DND-41 (cell line): Measurements from ENCODE around the gene RALA.

Experiments used
- ATAC-seq: fragments of 200-7000 bp; cut with Tn5 transposase; 3 replicates; pipeline ENCODE4 v1.9.1; 2021; ENCODE audit warnings: low read depth; ENCODE audit not compliant: insufficient read depth
- DNase-seq: peaks from one replicate; pipeline ENCODE4 v3.0.0-alpha.2; 2020
- H2AFZ ChIP-seq: 2 replicates; pipeline ENCODE4 v1.6.0; 2012; ENCODE audit warnings: low read depth, low read length
- H3K27ac ChIP-seq: 2 replicates; pipeline ENCODE4 v1.5.1; 2012; ENCODE audit warnings: low read length, inconsistent platforms
- H3K27me3 ChIP-seq: fragments of 200-600 bp; sonication (generic); 2 replicates; pipeline ENCODE4 v1.6.0; 2012; ENCODE audit warnings: low read length, mild to moderate bottlenecking, inconsistent platforms; ENCODE audit not compliant: insufficient read depth, poor library complexity
- H3K36me3 ChIP-seq: 2 replicates; pipeline ENCODE4 v1.5.1; 2012; ENCODE audit warnings: low read length, inconsistent platforms; ENCODE audit not compliant: insufficient read depth
- H3K4me1 ChIP-seq: 2 replicates; pipeline ENCODE4 v1.5.1; 2012; ENCODE audit warnings: mild to moderate bottlenecking, low read length; ENCODE audit not compliant: insufficient read depth
- H3K4me2 ChIP-seq: 2 replicates; pipeline ENCODE4 v1.6.0; 2012; ENCODE audit warnings: mild to moderate bottlenecking, moderate library complexity, low read length, inconsistent platforms; ENCODE audit not compliant: insufficient read depth
- H3K4me3 ChIP-seq, 2 experiments: fragments of 200-600 bp in 1 of 2; shearing (Covaris generic) in 1 of 2; 2 replicates each; pipeline ENCODE4 v1.5.1; 2012 to 2016; ENCODE audit warnings: inconsistent platforms in 2 of 2, low read length in 2 of 2, mild to moderate bottlenecking in 2 of 2, low read depth in 1 of 2, moderate library complexity in 1 of 2
- H3K79me2 ChIP-seq: 2 replicates; pipeline ENCODE4 v1.6.0; 2012; ENCODE audit warnings: low read length, inconsistent platforms; ENCODE audit not compliant: insufficient read depth
- H3K9ac ChIP-seq: 2 replicates; pipeline ENCODE4 v1.6.0; 2012; ENCODE audit warnings: low read depth, mild to moderate bottlenecking, inconsistent platforms, low read length, moderate library complexity
- H3K9me3 ChIP-seq: 2 replicates; pipeline ENCODE4 v1.5.1; 2012; ENCODE audit warnings: low read length, moderate library complexity, mild to moderate bottlenecking, inconsistent platforms; ENCODE audit not compliant: insufficient read depth, severe bottlenecking
- H4K20me1 ChIP-seq: 2 replicates; pipeline ENCODE4 v1.6.0; 2012; ENCODE audit warnings: low read length; ENCODE audit not compliant: insufficient read depth
- CTCF ChIP-seq: IDR thresholded peaks from 2 replicates; pipeline ENCODE4 v1.5.1; 2012; ENCODE audit warnings: borderline replicate concordance, low read length, moderate library complexity, mild to moderate bottlenecking; ENCODE audit not compliant: poor library complexity, severe bottlenecking; ENCODE audit errors: extremely low read depth
- EZH2 ChIP-seq: IDR thresholded peaks from 3 replicates; pipeline ENCODE4 v1.6.1; 2012; ENCODE audit warnings: borderline replicate concordance, low read depth, mild to moderate bottlenecking, moderate library complexity, low read length, inconsistent platforms; ENCODE audit not compliant: severe bottlenecking

The RALA gene

GRCh38 chr7:39592586-39592985 lies 30.8 kb upstream of the RALA start:
- Histone ChIP-seq H3K4me3 (no peak overlapping the region), H3K27me3 (no peaks in the 10 kb centered on the region), H3K4me2 (no peak overlapping the region), H4K20me1 (no peaks in the 10 kb centered on the region), H3K9ac (no peak overlapping the region), H3K4me1 (peaks cover 24% of the 10 kb centered on the region), H3K9me3 (no peaks in the 10 kb centered on the region), H2AFZ (no peak overlapping the region), H3K27ac (no peak overlapping the region), H3K36me3 (no peaks in the 10 kb centered on the region), H3K79me2 (no peaks in the 10 kb centered on the region)
- no peak for DNase-seq
- TF ChIP-seq EZH2: no peak
- TF ChIP-seq CTCF: no peak
- no peak for ATAC-seq

GRCh38 chr7:39594988-39595620 lies 28.3 kb upstream of the RALA start:
- Histone ChIP-seq H3K4me3 (no peak overlapping the region), H2AFZ (no peak overlapping the region), H3K27ac (no peak overlapping the region), H3K36me3 (no peaks in the 10 kb centered on the region), H3K4me2 (no peak overlapping the region), H3K9ac (no peak overlapping the region), H4K20me1 (no peaks in the 10 kb centered on the region), H3K79me2 (no peaks in the 10 kb centered on the region), H3K9me3 (no peaks in the 10 kb centered on the region), H3K4me1 (peaks cover 9% of the 10 kb centered on the region), H3K27me3 (no peaks in the 10 kb centered on the region)
- DNase-seq: no peak
- TF ChIP-seq CTCF (no peak), EZH2 (no peak)
- ATAC-seq: no peak

- no peak for DNase-seq
- no peak overlapping the region for H2AFZ ChIP-seq
These were observed 21.0 kb upstream of the RALA start for GRCh38 chr7:39602351-39602750.

More at GRCh38 chr7:39602351-39602750, 21.0 kb upstream of the RALA start:
- Histone ChIP-seq H3K9ac (no peak overlapping the region), H3K4me1 (no peaks in the 10 kb centered on the region), H3K27me3 (no peaks in the 10 kb centered on the region), H3K4me3 (no peak overlapping the region), H3K9me3 (no peaks in the 10 kb centered on the region), H4K20me1 (no peaks in the 10 kb centered on the region), H3K4me2 (no peak overlapping the region), H3K36me3 (no peaks in the 10 kb centered on the region), H3K79me2 (no peaks in the 10 kb centered on the region), H3K27ac (no peak overlapping the region)
- ATAC-seq: no peak
- TF ChIP-seq EZH2: no peak
- no peak for TF ChIP-seq CTCF
